Effector CD4-positive, alpha-beta T cell (primary cell): ENCODE data around the gene SCRN1.

Experiments used
- DNase-seq: peaks from one replicate; pipeline ENCODE4 v3.0.0-alpha.2; 2020

SCRN1 gene

DNA sequence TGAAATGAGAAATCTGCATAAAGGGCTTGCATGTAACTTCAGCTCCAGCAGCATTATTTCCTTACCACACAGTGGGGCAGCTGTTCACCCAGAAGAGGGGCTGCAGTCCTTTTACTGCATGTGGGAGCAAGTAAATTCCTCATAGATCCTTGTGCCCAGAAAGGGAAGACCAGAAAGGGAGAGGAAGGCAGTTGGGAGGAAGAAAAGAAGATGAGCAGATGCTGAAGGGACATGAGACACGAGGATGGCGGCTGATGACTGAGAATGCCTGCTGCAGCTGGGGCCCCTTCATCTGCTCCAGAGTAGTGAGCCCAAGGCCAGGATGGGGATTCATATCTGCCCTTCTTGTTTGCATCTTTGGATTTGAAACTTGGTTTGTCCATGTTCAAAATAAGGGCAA lies 102.8 kb downstream of the SCRN1 start:
- no peak for DNase-seq

DNA sequence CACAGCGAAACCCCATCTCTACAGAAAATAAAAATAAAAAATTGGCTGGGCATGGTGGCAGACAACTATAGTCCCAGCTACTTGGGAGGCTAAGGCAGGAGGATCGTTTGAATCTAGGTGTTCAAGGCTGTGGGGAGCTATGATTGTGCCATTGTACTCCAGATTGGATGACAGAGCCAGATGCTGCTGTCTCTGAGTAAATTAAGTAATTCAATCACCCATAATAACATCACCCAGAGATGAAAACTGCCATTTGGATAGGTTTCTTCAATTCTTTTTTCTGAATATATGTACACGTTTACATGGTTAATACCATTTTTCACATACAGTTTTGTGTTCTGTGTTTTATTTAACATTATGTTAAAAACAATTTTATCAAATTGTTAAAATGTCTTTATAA lies 104.0 kb downstream of the SCRN1 start:
- DNase-seq: no peak

DNA sequence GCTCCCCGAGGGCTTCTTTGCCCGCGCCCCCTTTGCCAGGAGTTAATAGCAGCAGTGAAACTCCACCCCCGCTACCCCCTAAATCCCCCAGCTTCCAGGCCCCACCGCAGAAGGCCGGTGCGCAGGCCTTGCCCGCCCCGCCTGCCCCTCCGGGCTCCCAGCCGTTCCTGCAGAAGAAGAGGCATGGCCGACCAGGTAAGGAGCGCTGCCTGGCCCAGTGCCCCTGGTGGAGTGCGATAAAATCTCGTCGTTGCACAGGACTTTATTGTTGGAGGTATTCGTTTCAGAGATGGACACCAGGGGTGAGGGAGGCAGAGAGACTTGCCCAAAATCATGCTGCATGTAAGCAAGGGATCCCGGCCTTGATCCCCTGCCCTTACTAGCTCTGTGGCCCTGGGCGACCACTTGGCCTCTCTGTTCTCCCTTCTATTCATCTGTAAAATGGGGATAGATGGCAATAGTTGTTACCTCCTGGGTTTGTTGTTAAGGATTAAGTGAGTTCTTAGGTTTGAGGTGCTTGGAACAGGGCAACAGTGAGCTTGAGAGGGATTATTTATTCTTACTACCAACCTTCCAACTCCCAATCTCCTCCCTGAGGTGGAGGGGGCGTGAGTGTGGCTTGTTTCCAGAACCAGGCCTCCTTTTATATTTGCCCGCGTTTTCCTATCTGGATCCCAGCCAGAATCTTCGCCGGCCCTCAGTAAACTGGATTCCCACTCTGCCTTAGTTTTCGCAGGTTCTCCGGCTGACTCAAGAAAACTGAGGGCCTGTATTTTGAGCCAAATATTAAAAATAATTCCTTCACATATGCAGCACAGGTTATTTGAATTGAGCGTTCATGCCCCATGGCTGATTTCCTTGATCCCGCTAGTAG lies 105.0 kb downstream of the SCRN1 start:
- DNase-seq: no peak

DNA sequence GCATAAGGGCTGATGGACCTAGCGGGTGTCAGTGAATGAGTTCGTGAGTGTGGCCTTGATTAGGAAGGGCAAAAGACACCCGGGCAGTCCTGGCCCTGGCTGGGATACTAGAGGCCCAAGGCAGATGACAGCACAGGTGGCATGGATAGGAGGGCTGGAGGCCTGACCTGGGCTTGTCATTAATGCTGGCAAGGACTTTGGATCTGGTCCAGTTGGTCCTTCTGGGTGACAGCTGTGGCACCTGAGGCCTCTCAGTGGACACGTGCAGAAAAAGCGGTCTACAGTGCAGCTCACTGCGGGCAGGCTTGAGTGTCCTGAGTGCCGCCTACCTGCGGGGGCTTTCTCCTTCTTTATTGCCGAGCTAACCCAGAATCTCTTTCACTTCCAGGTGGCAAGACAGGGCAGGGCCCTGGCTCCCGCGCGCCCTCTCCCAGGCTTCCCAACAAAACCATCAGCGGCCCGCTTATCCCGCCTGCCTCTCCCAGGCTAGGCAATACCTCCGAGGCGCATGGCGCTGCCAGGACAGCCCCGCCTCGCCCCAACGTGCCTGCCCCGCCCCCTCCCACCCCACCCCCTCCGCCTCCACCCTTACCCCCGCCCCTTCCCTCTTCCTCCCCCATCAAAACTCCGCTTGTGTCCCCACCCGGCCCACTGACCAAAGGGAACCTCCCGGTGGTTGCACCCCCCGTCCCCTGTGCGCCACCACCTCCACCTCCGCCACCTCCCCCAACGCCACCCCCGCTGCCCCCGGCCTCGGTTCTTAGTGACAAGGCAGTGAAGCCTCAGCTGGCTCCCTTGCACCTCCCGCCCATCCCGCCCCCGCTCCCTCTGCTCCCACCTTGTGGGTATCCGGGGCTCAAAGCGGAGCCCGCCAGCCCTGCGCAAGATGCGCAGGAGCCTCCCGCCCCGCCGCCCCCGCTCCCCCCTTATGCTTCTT lies 105.9 kb downstream of the SCRN1 start:
- DNase-seq: no peak

DNA sequence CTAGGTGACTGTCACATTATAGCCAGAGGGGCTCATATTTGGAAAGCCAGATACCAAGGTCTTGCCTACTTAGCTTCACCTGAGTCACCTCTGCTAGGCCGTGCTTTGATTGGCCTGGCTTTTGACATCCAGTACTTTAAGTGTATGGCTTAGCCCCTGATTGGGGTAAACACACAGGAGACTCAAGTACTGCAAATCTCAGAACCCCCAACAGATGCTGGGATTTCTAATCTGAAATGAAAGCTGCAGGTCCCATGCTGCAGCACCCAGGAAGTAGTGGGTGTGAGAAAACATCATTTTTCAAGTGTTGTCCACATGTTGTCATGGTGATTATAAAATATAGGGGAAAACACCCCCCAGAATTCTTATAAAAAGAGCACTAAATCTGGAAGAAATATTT lies 107.1 kb downstream of the SCRN1 start:
- DNase-seq: no peak

DNA sequence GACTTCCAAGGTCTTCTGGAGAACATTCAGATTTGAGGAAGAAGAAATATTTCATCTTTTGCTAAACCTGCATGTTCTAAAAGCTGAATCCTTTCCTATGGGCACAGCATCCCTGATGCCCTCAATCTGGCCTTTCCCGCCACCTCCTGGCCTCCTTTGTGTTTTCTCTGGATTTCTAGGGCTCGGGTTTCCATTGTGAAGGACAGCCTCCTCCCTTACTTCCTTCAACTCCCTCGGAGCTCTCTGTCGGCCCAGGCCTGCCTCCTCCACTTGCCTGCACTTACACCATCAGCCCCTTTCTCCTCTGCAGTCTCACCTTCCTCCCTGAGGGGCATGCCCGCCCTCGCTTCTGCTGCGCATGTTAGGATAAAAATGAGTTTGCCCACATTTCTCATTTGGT lies 107.9 kb downstream of the SCRN1 start:
- no peak for DNase-seq

DNA sequence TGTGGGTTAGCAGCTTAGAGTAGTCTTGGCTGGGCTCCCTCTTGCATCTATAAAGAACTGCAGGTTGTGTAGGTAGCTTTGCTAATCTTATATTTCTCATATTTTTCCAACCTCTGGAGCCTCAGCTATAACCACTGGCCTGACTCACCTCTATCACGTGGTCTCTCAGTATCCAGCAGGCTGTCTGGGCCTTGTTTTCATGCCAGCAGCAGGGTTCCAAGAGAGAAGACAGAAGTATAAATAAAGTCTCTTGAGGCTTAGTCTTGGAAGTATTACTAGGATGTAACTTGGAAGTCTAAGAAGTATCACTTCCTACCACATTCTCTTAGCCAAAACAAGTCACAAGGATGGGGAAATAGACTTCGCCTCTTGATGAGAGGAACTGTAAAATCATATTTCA lies 110.0 kb downstream of the SCRN1 start:
- DNase-seq: no peak

DNA sequence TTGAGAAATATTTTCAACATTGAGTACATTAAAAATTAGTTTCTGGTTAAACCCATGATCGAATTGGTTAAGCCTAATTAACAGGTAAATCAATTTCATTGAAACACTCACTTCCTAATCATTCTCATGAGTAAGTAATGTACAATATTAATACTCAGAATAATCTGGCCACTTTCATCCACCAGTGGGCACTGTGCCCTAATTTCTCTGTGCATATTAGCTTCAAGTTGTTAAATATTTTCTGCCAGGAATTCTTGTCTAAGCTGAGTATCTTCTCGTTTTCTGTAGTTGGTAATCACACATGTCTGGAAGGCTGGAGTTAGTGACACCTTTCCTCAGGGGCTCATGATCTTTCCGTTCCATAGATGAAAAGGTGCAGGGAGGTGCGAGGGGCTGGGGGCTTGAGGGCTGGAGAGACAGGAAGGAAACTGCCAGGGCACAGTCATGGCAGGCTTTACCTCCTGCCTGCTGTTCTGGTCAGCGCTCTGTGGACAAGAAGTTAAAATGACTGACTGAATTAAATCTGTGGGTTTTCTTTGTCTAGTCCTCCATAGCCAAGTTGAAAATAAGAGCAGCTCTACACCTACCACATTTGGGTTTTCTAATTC lies 111.4 kb downstream of the SCRN1 start:
- DNase-seq: no peak

DNA sequence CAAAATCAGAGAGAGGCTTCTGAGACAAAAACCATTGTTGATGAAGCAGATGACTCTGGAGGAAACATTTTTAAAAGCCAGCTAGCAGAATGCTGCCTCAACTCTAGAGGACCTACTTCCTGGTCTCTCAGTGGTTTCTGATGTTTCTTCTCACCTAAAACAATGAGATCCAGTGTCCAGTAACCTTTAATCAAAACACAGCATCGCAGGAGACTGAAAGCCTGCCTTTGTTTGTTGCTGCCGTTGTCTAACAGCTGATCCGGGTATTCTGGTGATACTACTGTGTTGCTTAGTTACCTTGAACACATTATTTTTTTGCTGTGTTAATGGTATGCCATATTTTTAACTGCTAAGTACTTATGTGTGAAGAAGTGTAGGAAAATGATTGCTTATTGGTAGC lies 112.4 kb downstream of the SCRN1 start:
- no peak for DNase-seq

DNA sequence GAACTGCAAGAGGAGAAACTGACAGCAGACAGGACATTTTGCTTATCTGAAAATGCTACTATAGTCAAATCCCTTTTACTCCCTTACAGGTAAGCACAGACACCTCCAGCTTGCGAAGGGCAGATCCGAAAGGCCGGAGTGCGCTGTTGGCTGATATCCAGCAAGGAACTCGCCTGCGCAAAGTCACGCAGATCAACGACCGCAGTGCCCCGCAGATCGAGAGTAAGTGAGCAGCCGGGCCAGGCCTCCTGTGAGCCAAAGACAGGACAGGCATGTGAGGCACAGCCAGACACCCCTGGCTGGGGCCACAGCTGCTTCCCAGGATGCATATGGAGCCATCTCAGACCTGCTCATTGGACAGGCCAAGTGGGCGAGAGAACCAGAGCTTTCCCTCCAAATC lies 113.9 kb downstream of the SCRN1 start:
- DNase-seq: no peak

DNA sequence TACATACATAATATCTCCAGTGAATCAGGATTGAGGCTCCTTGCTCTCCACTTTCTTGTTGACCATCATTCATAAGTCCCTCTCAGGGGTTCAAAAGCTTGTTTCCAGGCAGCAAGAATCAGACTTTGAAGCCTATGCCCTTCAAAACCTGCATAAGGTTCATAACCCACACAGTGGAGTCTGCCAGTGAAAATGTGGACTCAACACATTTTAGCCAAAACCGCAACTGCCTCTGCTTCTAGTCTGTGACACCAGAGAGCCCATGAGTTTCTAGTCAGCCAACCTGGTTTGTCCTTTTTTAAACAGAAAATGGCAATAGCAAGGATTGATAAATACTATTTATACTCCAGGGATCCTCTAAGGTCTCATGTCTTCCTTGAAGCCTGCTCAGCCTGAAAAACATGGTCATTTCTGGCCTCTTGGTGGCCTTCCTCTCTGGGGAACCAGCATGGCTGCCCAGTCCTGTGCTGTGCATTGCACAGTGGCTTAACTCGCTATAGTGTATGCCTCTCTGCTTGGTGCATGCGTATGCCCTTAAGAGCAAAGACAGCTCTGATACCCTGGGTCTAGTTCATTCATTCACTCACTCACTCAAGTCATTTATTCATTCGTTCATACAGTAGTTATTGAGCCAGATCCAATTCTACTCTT lies 115.8 kb downstream of the SCRN1 start:
- DNase-seq: no peak

DNA sequence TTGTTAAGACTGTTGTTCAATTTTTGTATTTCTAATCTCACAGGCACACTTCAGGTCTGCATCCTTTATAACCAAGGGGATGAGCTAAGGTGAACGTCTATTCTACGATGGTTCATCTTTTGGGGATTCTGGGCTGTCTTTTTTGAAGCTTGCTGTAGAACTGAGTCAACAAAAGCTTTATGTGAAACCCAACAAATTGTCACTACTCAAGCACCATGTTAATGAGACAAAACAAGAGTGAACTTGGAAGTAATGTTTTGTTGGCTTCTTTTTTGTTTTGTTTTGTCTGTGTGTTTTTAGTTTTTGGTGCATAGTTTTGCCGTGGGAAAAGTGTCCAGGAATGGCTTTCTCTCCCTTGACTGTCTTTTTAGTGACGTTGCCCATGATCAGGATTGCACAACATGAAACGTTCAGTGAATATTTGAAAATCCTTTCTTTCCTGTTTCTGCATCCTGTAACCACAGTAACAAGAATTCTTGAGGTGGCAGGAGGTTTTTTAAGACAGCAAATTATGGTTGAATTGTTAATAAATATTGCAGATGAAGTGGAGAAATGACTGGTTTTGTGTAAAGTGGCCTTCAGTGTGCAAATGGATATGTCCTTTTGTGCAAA lies 117.7 kb downstream of the SCRN1 start:
- DNase-seq: no peak
